Cardiac fibroblast (primary cell): Measurements from ENCODE around the gene TADA1.
"Not testable (repeated sequence)": the region's sequence is repeated elsewhere in the genome, so short reads cannot be mapped to it uniquely, and the experiment has no call there.

ENCODE experiments used
- DNase-seq, 2 donors: peaks; one replicate each; pipeline versions ENCODE4 v3.0.0 to v3.0.0-alpha.2; 2010; ENCODE audit warnings: low read depth in 2 of 2
- H3K4me3 ChIP-seq, 2 donors: replicated peaks in 1 of 2; 1 replicate in 1 of 2; 2 replicates in 1 of 2; pipeline ENCODE4 v1.5.1; 2011; ENCODE audit warnings: low read depth in 2 of 2, low read length in 2 of 2, mild to moderate bottlenecking in 2 of 2, moderate library complexity in 1 of 2
- CTCF ChIP-seq: IDR thresholded peaks from one replicate; pipeline ENCODE4 v1.5.1; 2011; ENCODE audit warnings: low read depth, mild to moderate bottlenecking, low read length, inconsistent platforms

TADA1 gene

DNA sequence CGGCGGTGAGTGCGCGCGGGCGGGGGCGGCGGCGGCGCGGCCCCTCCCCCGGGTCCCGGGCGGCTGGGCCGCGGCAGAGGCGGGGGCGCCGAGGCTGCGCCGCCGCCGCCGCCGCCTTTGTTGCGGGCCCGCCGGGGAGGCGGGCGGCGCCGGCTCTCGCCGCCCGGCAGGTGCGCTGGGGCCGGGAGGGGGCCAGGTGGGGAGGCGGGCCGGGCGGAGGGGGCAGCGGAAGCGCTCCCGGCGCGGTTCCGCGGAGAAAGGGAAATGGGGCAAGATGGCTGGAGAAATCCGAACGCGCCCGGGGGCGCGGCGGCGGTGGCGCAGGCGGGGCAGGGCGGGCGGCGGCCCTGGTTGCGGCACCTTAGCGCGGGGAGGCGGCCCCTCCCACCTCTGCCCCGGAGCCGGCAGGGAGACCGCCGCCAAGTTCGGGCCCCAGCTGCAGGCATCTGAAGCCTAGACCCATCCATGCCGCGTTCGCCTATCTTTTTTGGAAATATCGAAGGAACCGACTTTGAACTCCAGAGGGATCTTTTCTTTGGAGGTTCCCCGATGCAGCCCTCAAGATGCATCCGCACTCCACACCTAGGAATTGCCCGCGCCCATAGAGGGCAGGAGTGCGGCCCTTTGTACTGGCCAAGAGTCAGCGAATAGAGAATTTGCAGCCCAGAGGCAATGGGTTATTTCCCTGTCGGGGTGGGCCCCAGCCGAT, 36.3 kb downstream of the TADA1 start:
- peak; percentile 29 to 32 for DNase-seq
- peak overlapping the region; percentile 66 to 68 for H3K4me3 ChIP-seq
- TF ChIP-seq CTCF, result peak; percentile 32

GRCh38 chr1:166838766-166839599, 37.1 kb downstream of the TADA1 start, which contains the start of gene POGK:
Gene POGK (plus strand): TSS chr1:166839475. CDS start chr1:166840957, 1,482 bp downstream.
- DNase-seq, result peak; percentile 86 to 93
- TF ChIP-seq CTCF, result no peak
- peak within 1 kb of the TSS; percentile 66 to 68 for H3K4me3 ChIP-seq

DNA sequence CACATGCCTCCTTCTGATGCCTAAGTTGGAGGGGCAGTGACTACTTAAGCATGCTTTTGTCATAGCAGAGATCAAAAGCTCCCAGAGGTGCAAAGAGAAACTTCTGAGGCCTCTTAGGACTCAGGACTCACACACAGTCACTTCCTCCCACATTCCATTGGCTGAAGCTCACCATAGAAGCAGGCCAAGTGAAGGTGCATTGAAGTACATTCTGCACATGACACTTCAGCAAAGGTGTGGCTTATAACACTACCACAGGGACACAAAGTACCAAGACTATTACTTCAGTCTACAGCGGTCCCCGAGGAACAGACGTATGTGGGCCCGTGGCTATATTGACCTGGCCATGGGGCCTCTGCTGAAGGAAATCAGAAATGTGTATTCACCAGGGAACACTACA, 39.3 kb downstream of the TADA1 start:
- no peak for TF ChIP-seq CTCF
- peak in 1 of 2 donors; percentile 62 for DNase-seq
- H3K4me3 ChIP-seq, result no peak overlapping the region

DNA sequence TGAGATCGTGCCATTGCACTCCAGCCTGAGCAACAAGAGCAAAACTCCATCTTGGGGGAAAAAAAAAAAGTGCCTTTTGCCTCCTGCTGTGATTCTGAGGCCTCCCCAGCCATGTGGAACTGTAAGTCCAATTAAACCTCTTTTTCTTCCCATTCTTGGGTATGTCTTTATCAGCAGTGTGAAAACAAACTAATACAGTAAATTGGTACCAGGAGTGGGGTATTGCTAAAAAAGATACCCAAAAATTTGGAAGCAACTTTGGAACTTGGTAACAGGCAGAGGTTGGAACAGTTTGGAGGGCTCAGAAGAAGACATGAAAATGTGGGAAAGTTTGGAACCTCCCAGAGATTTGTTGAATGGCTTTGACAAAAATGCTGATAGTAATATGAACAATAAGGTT, 46.3 kb downstream of the TADA1 start:
- DNase-seq, H3K4me3 ChIP-seq: not testable (repeated sequence)

- H3K4me3 ChIP-seq, result no peak overlapping the region
- no peak for TF ChIP-seq CTCF
- DNase-seq, result no peak
Observed at GRCh38 chr1:166827426-166827825, 48.6 kb downstream of the TADA1 start.

GRCh38 chr1:166822385-166822784, 53.7 kb downstream of the TADA1 start:
- TF ChIP-seq CTCF, result peak; percentile 45
- DNase-seq, result no peak
- H3K4me3 ChIP-seq, result no peak overlapping the region

- no peak overlapping the region for H3K4me3 ChIP-seq
- TF ChIP-seq CTCF, result no peak
- DNase-seq, result no peak
Observed at GRCh38 chr1:166819974-166820373, 56.1 kb downstream of the TADA1 start.
